Naive B cell (primary cell): Measurements from ENCODE around the gene MRAS. TPM values are rescaled to one million over a fixed set of nuclear protein-coding genes. Genes with fewer than 3 reads are reported as not detected.
A peak's percentile ranks its signal among the peaks of the same experiment; 100 is the strongest.

Source experiments
- ATAC-seq, 2 donors: fragments of 150-1000 bp; cut with Tn5 transposase; 2 replicates each; pipeline ENCODE4 v1.10.0; 2021; ENCODE audit warnings: low read depth in 2 of 2, mild to moderate bottlenecking in 2 of 2, moderate library complexity in 2 of 2
- DNase-seq: peaks from one replicate; pipeline ENCODE4 v3.0.0; 2022
- H3K27ac Mint-ChIP-seq, 6 donors: one replicate each; pipeline ENCODE4 v1.8.0; 2020 to 2022; ENCODE audit warnings: mild to moderate bottlenecking in 6 of 6, mixed read lengths in 6 of 6, moderate library complexity in 5 of 6, inconsistent platforms in 2 of 6
- H3K27me3 Mint-ChIP-seq, 3 donors: one replicate each; pipeline ENCODE4 v1.8.0; 2021 to 2022; ENCODE audit warnings: mixed read lengths in 3 of 3, mild to moderate bottlenecking in 1 of 3
- H3K36me3 Mint-ChIP-seq, 2 donors: one replicate each; pipeline ENCODE4 v1.8.0; 2020 to 2022; ENCODE audit warnings: mixed read lengths in 2 of 2, inconsistent platforms in 1 of 2, mild to moderate bottlenecking in 1 of 2
- H3K4me1 Mint-ChIP-seq, 3 donors: one replicate each; pipeline ENCODE4 v1.8.0; 2020 to 2022; ENCODE audit warnings: mixed read lengths in 3 of 3, inconsistent platforms in 1 of 3, mild to moderate bottlenecking in 1 of 3, moderate library complexity in 1 of 3
- H3K4me3 Mint-ChIP-seq, 8 donors: one replicate each; pipeline ENCODE4 v1.8.0; 2020 to 2022; ENCODE audit warnings: mild to moderate bottlenecking in 8 of 8, mixed read lengths in 8 of 8, moderate library complexity in 8 of 8, inconsistent platforms in 2 of 8
- H3K9me3 Mint-ChIP-seq, 7 donors: one replicate each; pipeline ENCODE4 v1.8.0; 2020 to 2022; ENCODE audit warnings: mixed read lengths in 7 of 7, mild to moderate bottlenecking in 5 of 7, inconsistent platforms in 2 of 7, moderate library complexity in 1 of 7
- polyA plus RNA-seq, 6 donors: library from polyadenylated mRNA; unstranded; fragments of 300-500 nt; fragmentation: Illumina TruSeq; gene quantifications; one replicate each; pipeline ENCODE4 v1.2.3, GENCODE V29; 2021; ENCODE audit warnings: low read depth in 6 of 6

The MRAS gene
- polyA plus RNA-seq, 6 donors from 2014 or later, result not detected

GRCh38 chr3:138329127-138329983, 19.0 kb upstream of the MRAS start, which contains the start of gene NME9:
TSS of gene NME9 (minus strand) at chr3:138329851. CDS start at chr3:138329335, 516 bp downstream.
- H3K27me3 Mint-ChIP-seq, result peaks cover 18 to 22% (median 22%) of the 10 kb centered on the region in 3 donors
- no peaks in the 10 kb centered on the region for H3K9me3 Mint-ChIP-seq
- H3K36me3 Mint-ChIP-seq, result no peaks in the 10 kb centered on the region
- H3K4me1 Mint-ChIP-seq, result peaks cover 12 to 14% (median 12%) of the 10 kb centered on the region in 3 donors
- peak; percentile 61 for DNase-seq
- peak; percentile 80 to 83 for ATAC-seq
- H3K27ac Mint-ChIP-seq, result peak within 1 kb of the TSS in 5 of 6 donors; percentile 22 to 92 (median 47)
- H3K4me3 Mint-ChIP-seq, result peak within 1 kb of the TSS; percentile 86 to 97 (median 92)

- Mint-ChIP-seq H3K4me1 (peaks cover 12 to 14% (median 12%) of the 10 kb centered on the region in 3 donors), H3K9me3 (no peaks in the 10 kb centered on the region), H3K27ac (peak overlapping the region in 2 of 6 donors; percentile 28 to 47), H3K27me3 (peaks cover 13 to 28% (median 19%) of the 10 kb centered on the region in 3 donors), H3K36me3 (no peaks in the 10 kb centered on the region), H3K4me3 (peak overlapping the region; percentile 86 to 97 (median 92))
- no peak for DNase-seq
- ATAC-seq, result no peak
These were observed 18.4 kb upstream of the MRAS start for GRCh38 chr3:138329984-138330293.

- Mint-ChIP-seq H3K4me3 (peak overlapping the region in 2 of 8 donors; percentile 5 to 54), H3K27me3 (peaks cover 19 to 35% (median 21%) of the 10 kb centered on the region in 3 donors), H3K4me1 (peaks cover 12 to 14% (median 12%) of the 10 kb centered on the region in 3 donors), H3K9me3 (no peaks in the 10 kb centered on the region), H3K27ac (no peak overlapping the region), H3K36me3 (no peaks in the 10 kb centered on the region)
- ATAC-seq (no peak), DNase-seq (no peak)
These were observed 17.1 kb upstream of the MRAS start for GRCh38 chr3:138331143-138331894.

GRCh38 chr3:138332472-138333073, 15.8 kb upstream of the MRAS start:
- no peak for DNase-seq
- H3K27me3 Mint-ChIP-seq, result peaks cover 25 to 41% (median 26%) of the 10 kb centered on the region in 3 donors
- peak overlapping the region in 1 of 8 donors; percentile 70 for H3K4me3 Mint-ChIP-seq
- no peak overlapping the region for H3K27ac Mint-ChIP-seq
- peaks cover 12 to 14% (median 12%) of the 10 kb centered on the region in 3 donors for H3K4me1 Mint-ChIP-seq
- no peaks in the 10 kb centered on the region for H3K9me3 Mint-ChIP-seq
- no peaks in the 10 kb centered on the region for H3K36me3 Mint-ChIP-seq
- no peak for ATAC-seq

- no peaks in the 10 kb centered on the region for H3K9me3 Mint-ChIP-seq
- peak overlapping the region in 1 of 6 donors; percentile 46 for H3K27ac Mint-ChIP-seq
- no peaks in the 10 kb centered on the region for H3K36me3 Mint-ChIP-seq
- ATAC-seq, result no peak
- no peak overlapping the region for H3K4me3 Mint-ChIP-seq
- DNase-seq, result no peak
- H3K4me1 Mint-ChIP-seq, result peaks cover 4 to 7% (median 6%) of the 10 kb centered on the region in 3 donors
- H3K27me3 Mint-ChIP-seq, result peaks cover 43 to 46% (median 44%) of the 10 kb centered on the region in 3 donors
These were observed 13.8 kb upstream of the MRAS start for GRCh38 chr3:138334608-138335007.

GRCh38 chr3:138336454-138336999, 11.9 kb upstream of the MRAS start:
- ATAC-seq, result no peak
- H3K4me1 Mint-ChIP-seq, result no peaks in the 10 kb centered on the region
- peaks cover 51 to 61% (median 52%) of the 10 kb centered on the region in 3 donors for H3K27me3 Mint-ChIP-seq
- peaks cover 0 to 4% (median 0%) of the 10 kb centered on the region in 7 donors for H3K9me3 Mint-ChIP-seq
- DNase-seq, result no peak
- no peaks in the 10 kb centered on the region for H3K36me3 Mint-ChIP-seq
- H3K27ac Mint-ChIP-seq, result no peak overlapping the region
- no peak overlapping the region for H3K4me3 Mint-ChIP-seq

GRCh38 chr3:138338244-138338643, 10.1 kb upstream of the MRAS start:
- ATAC-seq, result no peak
- no peaks in the 10 kb centered on the region for H3K4me1 Mint-ChIP-seq
- H3K36me3 Mint-ChIP-seq, result no peaks in the 10 kb centered on the region
- H3K27ac Mint-ChIP-seq, result no peak overlapping the region
- H3K27me3 Mint-ChIP-seq, result peaks cover 63 to 69% (median 67%) of the 10 kb centered on the region in 3 donors
- no peak for DNase-seq
- H3K4me3 Mint-ChIP-seq, result no peak overlapping the region
- peaks cover 0 to 18% (median 4%) of the 10 kb centered on the region in 7 donors for H3K9me3 Mint-ChIP-seq

GRCh38 chr3:138338811-138339210, 9.6 kb upstream of the MRAS start:
- H3K36me3 Mint-ChIP-seq, result no peaks in the 10 kb centered on the region
- DNase-seq, result no peak
- no peak overlapping the region for H3K27ac Mint-ChIP-seq
- H3K4me1 Mint-ChIP-seq, result no peaks in the 10 kb centered on the region
- peaks cover 0 to 18% (median 4%) of the 10 kb centered on the region in 7 donors for H3K9me3 Mint-ChIP-seq
- peaks cover 66 to 75% (median 73%) of the 10 kb centered on the region in 3 donors for H3K27me3 Mint-ChIP-seq
- no peak overlapping the region for H3K4me3 Mint-ChIP-seq
- no peak for ATAC-seq

GRCh38 chr3:138340511-138340910, 7.9 kb upstream of the MRAS start:
- peaks cover 2 to 3% of the 10 kb centered on the region in 2 donors for H3K36me3 Mint-ChIP-seq
- ATAC-seq (no peak), DNase-seq (no peak)
- H3K9me3 Mint-ChIP-seq, result peaks cover 0 to 18% (median 4%) of the 10 kb centered on the region in 7 donors
- H3K27ac Mint-ChIP-seq, result no peak overlapping the region
- H3K27me3 Mint-ChIP-seq, result peaks cover 65 to 81% (median 75%) of the 10 kb centered on the region in 3 donors
- H3K4me3 Mint-ChIP-seq, result peak overlapping the region in 1 of 8 donors; percentile 10
- no peaks in the 10 kb centered on the region for H3K4me1 Mint-ChIP-seq

GRCh38 chr3:138344754-138345153, 3.6 kb upstream of the MRAS start:
- no peak for ATAC-seq
- Mint-ChIP-seq H3K9me3 (peaks cover 0 to 25% (median 11%) of the 10 kb centered on the region in 7 donors), H3K4me1 (peaks cover 8 to 16% (median 13%) of the 10 kb centered on the region in 3 donors), H3K27me3 (peaks cover 66 to 83% (median 69%) of the 10 kb centered on the region in 3 donors), H3K36me3 (peaks cover 8 to 20% of the 10 kb centered on the region in 2 donors), H3K27ac (no peak overlapping the region), H3K4me3 (no peak overlapping the region)
- DNase-seq, result no peak

- Mint-ChIP-seq H3K4me1 (peaks cover 8 to 16% (median 13%) of the 10 kb centered on the region in 3 donors), H3K27me3 (peaks cover 62 to 78% (median 64%) of the 10 kb centered on the region in 3 donors), H3K36me3 (peaks cover 8 to 20% of the 10 kb centered on the region in 2 donors), H3K9me3 (peaks cover 2 to 9% (median 6%) of the 10 kb centered on the region in 7 donors), H3K4me3 (peak overlapping the region in 5 of 8 donors; percentile 9 to 74 (median 51)), H3K27ac (no peak overlapping the region)
- no peak for DNase-seq
- ATAC-seq, result no peak
These were observed 668 bp downstream of the MRAS start for GRCh38 chr3:138348754-138349739.
